Spinal cord (tissue), 10 donors: ENCODE data around the gene RNASEL. TPM values are rescaled to one million over a fixed set of nuclear protein-coding genes. Genes with fewer than 3 reads are reported as not detected.

ENCODE experiments used
- DNase-seq, 6 donors: peaks; one replicate each; pipeline versions ENCODE4 v3.0.0 to v3.0.0-alpha.2; 2013 to 2015; ENCODE audit warnings: low spot score in 6 of 6, low read depth in 4 of 6
- H3K27ac ChIP-seq: one replicate; pipeline ENCODE4 v1.5.1; 2013; ENCODE audit warnings: low read depth, low read length, control low read depth
- H3K27me3 ChIP-seq: one replicate; pipeline ENCODE4 v1.6.1; 2013; ENCODE audit warnings: low read length; ENCODE audit not compliant: control insufficient read depth, insufficient read depth
- H3K36me3 ChIP-seq: one replicate; pipeline ENCODE4 v1.6.1; 2013; ENCODE audit warnings: low read length; ENCODE audit not compliant: control insufficient read depth, insufficient read depth
- H3K4me1 ChIP-seq: one replicate; pipeline ENCODE4 v1.6.1; 2013; ENCODE audit warnings: low read length; ENCODE audit not compliant: control insufficient read depth, insufficient read depth
- H3K4me3 ChIP-seq: one replicate; pipeline ENCODE4 v1.5.1; 2013; ENCODE audit warnings: low read depth, low read length, control low read depth
- H3K9me3 ChIP-seq: one replicate; pipeline ENCODE4 v1.6.1; 2013; ENCODE audit warnings: low read length; ENCODE audit not compliant: control insufficient read depth, insufficient read depth
- WGBS: methylation state at CpG from one replicate; pipeline ENCODE4 v1.1.5; 2013; ENCODE audit warnings: missing lambda C conversion rate; ENCODE audit not compliant: insufficient coverage; 5-methylcytosine and 5-hydroxymethylcytosine counted together
- polyA plus RNA-seq, 2 donors: library from polyadenylated mRNA; unstranded; fragments of 120-200 nt; gene quantifications; one replicate each; pipeline ENCODE4 v1.2.1, GENCODE V29; 2013; ENCODE audit not compliant: insufficient read length in 2 of 2
- total RNA-seq, 2 donors: library from RNA; depleted of rRNA in 1 of 2; stranded (reverse); fragments of 120-200 nt in 1 of 2; fragments of >200 nt in 1 of 2; gene quantifications; one replicate each; pipeline versions ENCODE4 v1.2.3 to v1.2.4, GENCODE V29; 2013 to 2014
- donor health status: healthy.

Gene RNASEL
- total and polyA plus RNA-seq, 4 donors = 4.6 to 18.3 (median 7.7) TPM

- WGBS = 93% methylated on average over 3 of the region's 3 CpGs
- H3K9me3 ChIP-seq = no peaks in the 10 kb centered on the region
- no peak for DNase-seq
- no peaks in the 10 kb centered on the region for H3K27me3 ChIP-seq
- no peak overlapping the region for H3K4me3 ChIP-seq
- peaks cover 5% of the 10 kb centered on the region for H3K4me1 ChIP-seq
- no peak overlapping the region for H3K27ac ChIP-seq
- H3K36me3 ChIP-seq = no peaks in the 10 kb centered on the region
These were observed 464 bp upstream of the RNASEL start for GRCh38 chr1:182589520-182589919.

- H3K4me3 ChIP-seq = peak overlapping the region; percentile 74
- no peak for DNase-seq
- H3K4me1 ChIP-seq = peaks cover 5% of the 10 kb centered on the region
- H3K36me3 ChIP-seq = no peaks in the 10 kb centered on the region
- no peaks in the 10 kb centered on the region for H3K27me3 ChIP-seq
- H3K27ac ChIP-seq = no peak overlapping the region
- WGBS = no CpG with 5 or more reads among the region's 4 CpGs
- no peaks in the 10 kb centered on the region for H3K9me3 ChIP-seq
These were observed 1.2 kb downstream of the RNASEL start for GRCh38 chr1:182587666-182588499.

GRCh38 chr1:182587093-182587492 lies 2.0 kb downstream of the RNASEL start:
- H3K4me3 ChIP-seq = no peak overlapping the region
- H3K27me3 ChIP-seq = no peaks in the 10 kb centered on the region
- H3K27ac ChIP-seq = no peak overlapping the region
- H3K36me3 ChIP-seq = peaks cover 3% of the 10 kb centered on the region
- peaks cover 5% of the 10 kb centered on the region for H3K4me1 ChIP-seq
- no CpG with 5 or more reads among the region's 1 CpG for WGBS
- H3K9me3 ChIP-seq = no peaks in the 10 kb centered on the region
- no peak for DNase-seq

DNA sequence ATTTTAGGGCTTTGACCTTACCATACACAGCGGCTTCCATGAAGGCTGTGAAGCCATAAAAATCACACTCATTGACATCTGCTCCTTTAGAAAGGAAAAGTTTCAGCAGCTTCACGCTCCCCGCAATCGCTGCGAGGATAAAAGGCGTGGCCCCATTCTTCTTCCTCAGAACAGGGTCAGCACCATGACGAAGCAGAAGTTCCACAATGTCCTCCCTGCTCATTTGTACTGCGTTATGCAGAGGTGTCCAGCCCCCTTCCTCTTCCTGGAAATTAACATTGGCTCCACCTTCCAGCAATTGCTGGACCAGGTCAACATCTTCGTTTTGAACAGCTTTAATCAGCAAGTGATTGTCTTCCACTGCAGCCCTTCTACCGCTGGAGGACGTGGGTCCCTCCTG lies 2.7 kb downstream of the RNASEL start:
- H3K36me3 ChIP-seq = peaks cover 3% of the 10 kb centered on the region
- no peaks in the 10 kb centered on the region for H3K27me3 ChIP-seq
- peaks cover 5% of the 10 kb centered on the region for H3K4me1 ChIP-seq
- no peak overlapping the region for H3K4me3 ChIP-seq
- no peaks in the 10 kb centered on the region for H3K9me3 ChIP-seq
- no peak for DNase-seq
- WGBS = 65% methylated on average over 11 of the region's 11 CpGs
- H3K27ac ChIP-seq = no peak overlapping the region

GRCh38 chr1:182584746-182585145 lies 4.3 kb downstream of the RNASEL start:
- Histone ChIP-seq H3K4me1 (peaks cover 5% of the 10 kb centered on the region), H3K4me3 (no peak overlapping the region), H3K27ac (no peak overlapping the region), H3K27me3 (no peaks in the 10 kb centered on the region), H3K9me3 (no peaks in the 10 kb centered on the region), H3K36me3 (peaks cover 7% of the 10 kb centered on the region)
- no peak for DNase-seq
- WGBS = 90% methylated on average over 4 of the region's 4 CpGs

DNA sequence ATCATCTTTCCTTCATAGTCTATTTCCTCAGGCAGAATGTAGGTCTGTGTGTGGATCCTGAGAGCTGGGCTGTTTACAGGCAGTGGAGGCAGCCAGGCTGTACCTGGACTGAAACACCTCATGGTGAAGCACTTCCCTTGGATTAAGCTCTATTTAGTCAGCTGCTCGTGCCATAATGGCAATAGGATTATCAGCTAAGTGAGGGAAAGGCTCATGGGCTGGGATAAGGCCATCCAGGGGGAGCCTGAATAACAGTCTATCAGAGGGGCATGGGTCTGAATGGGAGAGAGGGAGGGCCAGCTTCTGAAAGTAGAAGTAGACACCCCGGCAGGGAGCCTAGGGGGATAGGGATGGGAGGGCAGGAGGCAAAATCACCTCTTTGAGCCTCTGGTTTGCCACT lies 8.3 kb downstream of the RNASEL start:
- Histone ChIP-seq H3K4me3 (no peak overlapping the region), H3K27ac (no peak overlapping the region), H3K36me3 (peaks cover 7% of the 10 kb centered on the region), H3K27me3 (no peaks in the 10 kb centered on the region), H3K4me1 (no peaks in the 10 kb centered on the region), H3K9me3 (no peaks in the 10 kb centered on the region)
- WGBS = 87% methylated on average over 2 of the region's 2 CpGs
- DNase-seq = no peak

- 100% methylated on average over 1 of the region's 3 CpGs for WGBS
- Histone ChIP-seq H3K27ac (no peak overlapping the region), H3K9me3 (no peaks in the 10 kb centered on the region), H3K4me3 (no peak overlapping the region), H3K4me1 (no peaks in the 10 kb centered on the region), H3K27me3 (no peaks in the 10 kb centered on the region), H3K36me3 (peaks cover under 1% of the 10 kb centered on the region)
- no peak for DNase-seq
These were observed 13.4 kb downstream of the RNASEL start for GRCh38 chr1:182575540-182576149.

DNA sequence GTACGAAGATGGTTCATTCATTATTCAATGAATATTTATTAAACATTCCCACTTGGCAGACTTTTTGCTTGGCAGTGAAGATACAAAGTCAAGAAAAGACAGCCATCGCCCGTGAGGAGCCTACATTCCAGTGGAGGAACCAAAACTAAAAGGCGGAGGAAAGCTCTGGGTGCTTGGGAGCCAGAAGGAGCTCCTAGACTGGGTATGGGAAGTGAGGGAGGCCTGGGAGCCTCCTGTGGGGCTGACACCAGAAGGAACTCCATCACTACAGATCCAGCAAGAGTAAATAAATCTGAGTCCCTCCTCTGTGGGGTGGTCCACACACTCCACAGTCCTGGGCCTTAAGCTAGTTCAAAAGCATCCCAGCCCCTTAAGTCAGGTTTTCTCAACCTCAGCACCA lies 14.9 kb downstream of the RNASEL start:
- no peak overlapping the region for H3K4me3 ChIP-seq
- no peaks in the 10 kb centered on the region for H3K4me1 ChIP-seq
- WGBS = no CpG with 5 or more reads among the region's 4 CpGs
- no peaks in the 10 kb centered on the region for H3K9me3 ChIP-seq
- H3K27me3 ChIP-seq = no peaks in the 10 kb centered on the region
- H3K27ac ChIP-seq = no peak overlapping the region
- H3K36me3 ChIP-seq = no peaks in the 10 kb centered on the region
- DNase-seq = no peak

DNA sequence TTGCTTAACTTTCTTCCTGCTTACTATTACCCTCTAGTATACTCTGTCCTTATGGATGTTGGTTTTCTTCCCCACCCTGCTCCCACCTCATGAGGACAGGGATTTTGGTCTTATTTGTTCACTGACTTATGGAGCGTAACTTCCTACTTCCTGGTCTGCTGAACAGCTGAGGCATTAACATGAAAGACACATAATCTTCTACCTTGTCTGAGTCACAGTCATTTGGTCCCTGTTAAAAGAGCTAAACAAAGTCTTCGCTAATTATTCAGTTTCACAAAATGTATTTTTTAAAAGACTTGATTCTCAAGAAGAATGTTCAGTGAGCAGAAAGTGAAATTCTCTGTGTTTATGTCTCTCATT lies 18.5 kb downstream of the RNASEL start:
- Histone ChIP-seq H3K4me3 (no peak overlapping the region), H3K27me3 (no peaks in the 10 kb centered on the region), H3K36me3 (no peaks in the 10 kb centered on the region), H3K27ac (no peak overlapping the region), H3K9me3 (peaks cover 4% of the 10 kb centered on the region), H3K4me1 (no peaks in the 10 kb centered on the region)
- no CpG with 5 or more reads among the region's 2 CpGs for WGBS
- DNase-seq = no peak
